ENCODE results near the gene NCOA6.
"Not testable (repeated sequence)": the region's sequence is repeated elsewhere in the genome, so short reads cannot be mapped to it uniquely, and the experiment has no call there.

Gene NCOA6

DNA sequence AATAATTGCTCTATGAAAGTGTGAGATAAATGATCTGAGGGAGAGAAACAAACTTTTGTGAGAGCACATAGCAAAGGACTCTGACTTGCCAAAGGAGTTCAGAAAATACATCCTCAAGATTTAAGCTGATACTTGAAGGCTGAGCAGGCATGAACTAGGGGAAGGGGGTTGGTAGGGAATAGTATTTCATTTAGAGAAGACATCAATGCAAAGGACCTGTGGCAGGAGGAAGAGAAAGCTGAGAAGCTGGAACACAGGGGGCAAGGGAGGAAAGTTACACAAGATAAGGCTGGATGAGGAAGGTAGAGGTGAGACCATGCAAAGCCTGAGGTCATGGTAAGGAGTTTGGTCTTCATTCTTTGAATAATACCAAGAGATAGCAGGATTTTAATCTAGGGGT lies 50.6 kb downstream of the NCOA6 start:
- DNase-seq (ENCODE audit: low read depth) = no peak

DNA sequence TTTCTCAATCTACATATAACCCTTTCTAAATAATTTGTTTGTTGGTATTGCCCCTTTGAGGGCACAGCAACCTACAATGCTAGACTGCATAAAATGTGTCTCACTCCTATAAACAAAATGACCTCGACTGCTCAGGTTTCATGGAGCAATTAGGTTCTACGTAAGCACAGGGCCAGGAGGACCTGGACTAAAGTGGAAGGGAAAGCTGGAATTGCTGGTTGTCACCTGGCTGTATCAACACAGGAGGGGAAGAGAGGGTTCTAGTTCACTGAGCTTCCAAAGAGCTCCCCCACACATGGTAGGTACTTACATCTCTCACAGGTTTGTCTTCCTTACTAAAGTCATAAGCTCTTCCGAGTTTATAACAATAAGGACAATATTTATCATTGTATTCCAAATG lies 51.0 kb downstream of the NCOA6 start:
- no peak for DNase-seq (ENCODE audit: low read depth)

DNA sequence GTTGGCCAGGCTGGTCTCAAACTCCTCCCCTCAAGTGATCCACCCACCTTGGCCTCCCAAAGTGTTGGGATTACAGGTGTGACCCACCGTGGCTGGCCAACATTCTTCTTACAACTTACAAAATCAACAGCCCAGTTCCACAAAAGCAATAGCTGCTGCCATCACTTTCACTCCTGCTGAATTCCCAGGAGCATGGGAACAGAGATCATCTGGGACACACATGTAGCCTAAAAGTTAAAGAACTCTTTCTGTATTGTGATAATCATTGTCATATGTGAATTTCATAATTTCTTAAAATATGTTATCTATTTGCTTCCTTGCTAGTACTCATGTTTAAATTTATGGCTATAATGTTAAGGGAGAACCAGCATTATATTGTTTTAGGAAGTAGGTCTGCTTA lies 51.7 kb downstream of the NCOA6 start:
- DNase-seq (ENCODE audit: low read depth) = no peak

DNA sequence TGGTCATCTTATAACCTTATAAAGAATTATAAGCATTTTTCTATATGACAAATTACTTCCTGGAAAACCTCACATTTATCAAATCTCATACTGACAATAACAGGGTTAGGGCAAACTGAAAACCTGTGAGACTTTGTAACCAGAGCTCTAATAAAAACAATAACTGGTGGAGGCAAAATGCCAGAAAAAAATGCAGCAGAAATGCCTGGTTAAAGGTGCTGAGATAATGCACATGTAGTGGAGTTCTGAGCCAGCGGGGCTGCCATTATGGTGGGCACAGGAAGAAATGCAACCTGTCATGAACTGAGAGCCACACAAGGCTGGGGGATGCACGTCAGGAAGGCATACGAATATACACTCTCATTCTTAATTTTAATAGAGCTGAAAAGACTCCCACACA lies 53.0 kb downstream of the NCOA6 start:
- no peak for DNase-seq (ENCODE audit: low read depth)

DNA sequence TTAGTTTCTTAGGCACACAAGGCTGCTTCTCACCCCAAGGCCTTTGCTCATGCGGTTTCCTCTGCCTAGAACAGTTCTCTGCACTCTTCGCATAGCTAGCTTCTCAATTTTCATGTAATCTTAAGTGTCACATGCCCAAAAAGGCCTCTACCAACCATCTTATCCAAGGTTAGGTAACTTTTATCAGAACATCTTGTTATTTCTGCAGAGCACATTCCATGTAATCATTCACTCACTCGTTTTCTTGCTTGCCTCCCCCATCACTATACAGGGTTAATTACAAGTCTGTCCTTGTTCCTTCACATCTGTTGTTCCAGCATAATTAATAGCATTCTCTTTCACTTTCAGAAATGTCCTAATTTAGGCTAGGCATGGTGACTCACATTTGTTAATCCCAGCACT lies 53.8 kb downstream of the NCOA6 start:
- DNase-seq (ENCODE audit: low read depth) = no peak

DNA sequence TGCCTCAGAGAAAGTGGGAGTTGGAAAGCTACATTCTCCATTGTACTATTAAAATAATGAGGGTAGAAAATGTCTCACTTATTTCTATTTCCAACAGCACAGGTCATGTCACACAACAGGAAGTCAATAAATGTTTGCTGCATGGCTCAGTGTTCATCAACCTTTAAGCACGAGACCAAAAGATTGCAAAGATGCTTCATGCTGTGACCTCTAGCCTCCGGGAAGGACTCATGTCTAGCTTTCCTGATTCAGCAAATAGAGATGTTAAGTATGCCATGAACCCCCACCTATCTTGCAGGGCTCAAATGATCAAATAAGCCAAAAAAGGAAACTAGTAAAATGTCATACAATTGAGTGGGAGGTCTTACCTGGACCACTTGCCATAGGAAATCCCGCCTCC lies 57.4 kb downstream of the NCOA6 start:
- no peak for DNase-seq (ENCODE audit: low read depth)

DNA sequence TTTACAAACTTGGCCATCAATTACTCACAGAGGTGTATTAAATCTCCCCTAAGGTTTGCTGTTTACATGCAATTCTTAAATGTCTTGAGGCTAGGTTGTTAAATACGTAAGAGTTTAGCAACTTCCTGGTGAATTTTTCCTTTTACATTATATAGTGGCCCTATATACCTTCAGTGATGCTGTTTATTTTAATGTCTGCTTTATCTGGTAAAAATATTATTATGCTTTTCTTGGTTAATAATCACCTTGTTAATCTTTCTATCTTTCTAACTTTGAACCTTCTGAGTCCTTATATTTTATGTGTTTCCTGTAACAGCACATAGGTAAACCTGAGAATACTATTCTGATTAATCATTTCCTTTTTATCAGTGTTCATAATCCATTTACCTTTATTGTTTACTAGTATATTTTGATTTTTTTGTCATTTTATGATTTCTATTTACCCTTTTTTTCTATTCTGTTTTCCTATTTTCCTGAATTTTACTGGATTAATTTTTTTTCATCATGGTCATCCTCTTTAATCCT lies 63.4 kb downstream of the NCOA6 start:
- DNase-seq (ENCODE audit: low read depth) = no peak

DNA sequence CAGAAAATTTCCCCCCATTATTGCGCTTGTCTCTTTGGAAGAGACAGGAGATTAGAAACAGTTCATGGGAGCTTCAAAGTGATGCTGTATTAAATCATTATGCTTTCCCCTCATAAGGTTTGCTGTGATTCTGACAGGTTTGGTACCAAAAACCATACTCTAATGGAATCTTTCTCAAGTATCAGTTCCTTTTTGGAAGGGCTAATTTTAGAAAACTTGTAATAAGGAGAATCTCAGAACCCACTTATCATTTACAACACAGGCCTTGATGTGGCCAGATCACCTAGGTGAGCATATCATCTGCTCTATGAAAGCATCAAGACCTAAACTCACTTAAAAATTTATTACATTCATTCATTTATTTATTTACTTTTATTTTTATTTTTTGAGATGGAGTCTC lies 70.1 kb downstream of the NCOA6 start:
- DNase-seq (ENCODE audit: low read depth) = no peak

DNA sequence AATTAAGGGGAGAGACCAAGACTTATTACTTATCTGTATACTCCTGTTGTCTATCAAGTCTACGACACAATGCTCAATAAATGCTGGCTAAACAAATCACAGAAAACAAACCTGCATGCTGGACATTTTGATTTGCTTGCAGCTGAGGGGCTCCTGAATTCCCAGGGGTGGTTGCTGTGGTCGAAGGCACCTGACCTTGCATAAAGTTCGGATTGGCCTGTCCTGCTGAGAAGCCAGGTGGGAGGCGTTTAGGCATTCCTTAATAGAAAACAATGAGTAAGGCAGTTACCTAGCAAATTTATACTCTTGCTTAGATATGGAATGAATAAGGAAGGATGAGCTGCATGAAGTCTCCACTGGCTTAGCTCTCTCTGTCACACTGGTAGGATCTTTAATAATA lies 70.8 kb downstream of the NCOA6 start:
- DNase-seq (ENCODE audit: low read depth) = no peak

DNA sequence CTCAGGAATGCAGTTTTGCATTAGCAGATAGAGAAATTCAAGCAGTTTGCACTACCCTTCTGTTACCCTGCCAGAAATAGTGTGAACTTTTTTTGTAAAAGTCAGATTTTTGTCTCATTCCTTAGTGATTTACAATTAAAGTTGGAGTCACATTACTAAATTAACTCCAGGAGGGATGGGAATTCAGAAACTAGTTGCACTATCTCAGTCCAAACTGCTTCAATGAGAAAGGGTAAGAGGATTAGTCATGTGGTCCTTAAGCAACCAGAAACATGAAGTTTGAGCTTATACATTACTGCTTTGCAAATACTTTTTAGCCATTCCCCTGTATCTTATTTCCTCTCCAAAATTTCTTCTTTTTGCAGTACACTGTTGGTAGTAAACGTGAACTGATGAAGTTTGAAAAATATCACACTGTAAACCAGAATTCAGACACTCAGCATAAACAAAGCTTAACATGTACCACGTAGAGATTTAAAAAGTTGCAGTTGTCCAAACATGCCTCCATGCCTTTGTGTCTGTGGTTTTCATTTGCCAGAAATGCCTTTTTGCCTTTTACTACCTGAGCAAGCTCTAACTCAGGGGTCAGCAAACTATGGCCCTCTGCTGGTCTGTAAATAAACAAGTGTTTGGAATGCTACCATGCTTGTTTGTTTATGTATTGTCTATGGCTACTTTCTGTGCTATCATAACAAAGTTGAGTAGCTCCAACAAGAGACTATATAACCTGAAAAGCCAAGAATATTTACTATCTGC lies 71.6 kb downstream of the NCOA6 start:
- DNase-seq (ENCODE audit: low read depth) = no peak

DNA sequence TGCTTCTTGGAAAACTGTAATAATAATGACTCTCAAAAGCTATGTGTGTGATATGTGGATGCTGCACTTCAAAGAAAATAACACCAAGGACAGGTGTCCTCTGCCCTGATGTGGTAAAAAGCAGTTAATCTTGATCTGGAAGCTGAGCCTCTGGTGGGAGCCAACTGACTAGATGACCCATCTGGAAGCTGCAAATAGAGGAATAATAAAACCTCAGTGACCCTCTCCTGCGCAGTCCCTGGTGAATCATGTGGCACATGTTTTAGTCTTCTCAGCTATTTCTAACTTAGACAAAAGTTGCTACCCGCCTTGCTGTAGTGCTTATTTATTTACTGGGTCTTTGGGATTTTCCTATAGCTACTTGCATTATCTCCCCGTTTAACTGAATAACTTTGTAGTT lies 74.0 kb downstream of the NCOA6 start:
- DNase-seq (ENCODE audit: low read depth) = no peak

DNA sequence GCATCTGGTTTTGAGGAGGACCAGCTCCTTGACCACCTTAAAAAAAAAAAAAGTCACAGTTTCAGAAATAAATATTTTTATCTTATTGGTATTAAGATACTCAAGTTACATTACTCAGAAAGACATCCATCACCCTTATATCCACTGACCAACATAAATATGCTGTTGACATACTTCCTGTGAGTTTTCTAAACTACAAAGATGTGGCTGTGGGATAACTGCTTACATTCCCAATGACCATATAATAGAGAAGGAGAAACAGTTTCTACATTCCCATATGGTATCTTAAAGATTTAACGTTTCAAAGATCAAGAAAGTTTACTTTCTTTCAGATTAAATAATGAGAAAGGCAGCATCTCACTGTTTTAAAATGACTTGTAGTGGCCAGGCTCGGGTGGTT lies 75.0 kb downstream of the NCOA6 start:
- DNase-seq (ENCODE audit: low read depth) = no peak

DNA sequence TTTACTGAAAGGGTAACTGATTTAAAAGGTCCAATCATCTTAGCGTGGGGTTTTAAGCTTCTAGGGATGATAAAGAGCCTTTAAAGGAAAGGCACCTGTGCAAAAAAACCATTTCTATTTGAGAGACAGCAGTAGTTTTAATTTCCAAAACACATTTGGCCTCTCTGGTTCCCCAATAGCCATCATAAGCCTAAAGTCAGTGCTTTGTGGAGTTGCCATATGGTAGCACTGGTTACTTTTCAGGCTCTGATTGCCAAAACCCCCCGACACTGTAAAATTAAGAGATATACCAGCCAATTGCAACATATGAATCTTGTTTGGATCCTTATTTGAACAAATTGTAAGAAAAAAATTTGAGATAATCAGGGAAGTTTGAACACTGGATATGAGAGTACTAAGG lies 76.7 kb downstream of the NCOA6 start:
- no peak for DNase-seq (ENCODE audit: low read depth)

DNA sequence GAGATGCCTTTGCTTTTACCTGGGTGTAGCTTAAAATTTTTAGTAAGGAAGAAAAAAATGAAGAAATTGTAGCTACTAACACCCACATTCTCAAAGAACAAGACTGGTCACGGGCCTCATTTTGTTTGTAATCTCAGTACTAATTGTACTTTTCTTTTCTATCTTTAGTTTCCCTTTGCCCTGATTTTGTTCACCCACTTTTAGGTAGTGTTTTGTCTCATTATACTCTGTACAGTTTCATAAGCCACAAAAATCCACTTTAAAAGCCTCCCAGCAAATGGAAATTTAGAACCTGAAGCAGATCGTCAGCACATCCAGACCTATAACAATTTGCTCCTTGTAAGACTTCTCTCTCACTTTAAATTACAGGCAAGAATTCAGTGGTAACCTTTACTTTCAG lies 78.0 kb downstream of the NCOA6 start:
- no peak for DNase-seq (ENCODE audit: low read depth)

DNA sequence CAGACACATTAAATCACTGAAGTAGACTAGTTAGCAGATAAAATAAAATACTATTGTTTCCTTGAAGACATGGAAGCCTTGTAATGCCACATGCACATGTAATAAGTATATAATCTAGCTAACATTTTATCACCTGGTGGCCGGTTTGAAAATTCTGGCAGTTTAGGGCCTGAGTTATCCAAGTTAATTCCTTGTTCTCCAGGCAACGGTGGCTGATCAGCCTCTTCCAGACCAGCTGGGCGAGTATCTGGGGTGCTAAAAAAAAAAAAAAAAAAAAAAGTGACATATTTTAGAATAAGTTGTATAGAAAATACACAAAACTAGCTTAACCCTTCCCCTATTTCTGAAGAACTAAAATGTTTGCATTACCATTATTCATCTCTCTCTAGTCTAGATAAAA lies 78.8 kb downstream of the NCOA6 start:
- no peak for DNase-seq (ENCODE audit: low read depth)

DNA sequence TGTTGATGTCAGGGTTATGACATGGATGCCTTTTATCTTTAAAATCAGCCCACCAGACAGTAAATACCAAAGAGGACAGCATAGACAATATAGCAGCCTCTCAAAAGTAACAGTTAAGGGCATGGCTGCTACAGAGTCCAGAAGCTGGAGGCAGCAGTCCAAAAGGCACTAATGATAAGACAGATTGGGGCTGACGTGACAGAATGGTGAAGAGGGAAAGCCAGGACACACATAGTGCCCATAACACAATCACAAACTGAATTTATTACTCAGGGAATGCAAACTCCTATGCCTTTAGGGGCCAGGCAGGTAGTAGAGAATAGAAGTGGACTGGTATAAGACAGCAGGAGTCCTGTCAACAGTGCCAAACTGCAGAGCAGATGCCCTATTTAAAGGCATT lies 80.6 kb downstream of the NCOA6 start:
- no peak for DNase-seq (ENCODE audit: low read depth)

DNA sequence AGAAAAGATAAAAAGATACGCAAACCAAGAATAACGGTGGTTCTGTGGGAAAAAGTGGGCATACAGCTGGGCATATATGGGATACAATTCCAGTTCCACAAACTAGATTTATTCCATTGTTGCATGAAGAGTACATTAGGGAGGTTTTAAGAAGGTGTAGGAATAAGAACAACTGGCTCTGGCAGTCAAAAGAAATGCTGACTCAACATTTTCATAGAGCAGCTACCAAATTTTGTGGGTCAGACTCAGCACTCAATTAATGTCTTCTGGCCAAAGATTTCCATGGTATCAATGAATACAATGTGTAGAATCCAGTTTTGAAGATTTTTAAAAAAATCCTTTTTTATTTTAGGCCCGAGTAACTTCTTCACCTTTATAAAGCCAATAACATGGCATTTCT lies 81.1 kb downstream of the NCOA6 start:
- DNase-seq (ENCODE audit: low read depth) = no peak

DNA sequence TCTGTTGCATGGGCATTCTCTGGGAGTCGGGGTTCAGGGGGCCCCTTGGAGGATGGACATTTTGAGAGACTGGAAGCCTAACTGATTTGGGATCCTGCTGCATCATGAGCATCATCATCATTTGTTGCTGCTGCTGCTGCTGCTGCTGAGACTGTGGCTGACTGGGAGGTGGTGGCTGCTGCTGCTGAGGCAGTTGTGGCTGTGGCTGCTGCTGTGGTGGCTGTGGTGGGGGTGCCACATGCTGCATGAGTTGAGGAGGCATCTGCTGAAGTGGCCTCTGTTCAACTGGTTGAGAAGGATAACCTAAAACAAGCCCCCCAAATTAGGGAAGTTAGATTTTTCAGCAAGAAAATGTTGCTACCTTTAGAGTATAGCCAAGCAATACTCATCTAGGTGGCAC lies 82.4 kb downstream of the NCOA6 start:
- DNase-seq (ENCODE audit: low read depth) = no peak

DNA sequence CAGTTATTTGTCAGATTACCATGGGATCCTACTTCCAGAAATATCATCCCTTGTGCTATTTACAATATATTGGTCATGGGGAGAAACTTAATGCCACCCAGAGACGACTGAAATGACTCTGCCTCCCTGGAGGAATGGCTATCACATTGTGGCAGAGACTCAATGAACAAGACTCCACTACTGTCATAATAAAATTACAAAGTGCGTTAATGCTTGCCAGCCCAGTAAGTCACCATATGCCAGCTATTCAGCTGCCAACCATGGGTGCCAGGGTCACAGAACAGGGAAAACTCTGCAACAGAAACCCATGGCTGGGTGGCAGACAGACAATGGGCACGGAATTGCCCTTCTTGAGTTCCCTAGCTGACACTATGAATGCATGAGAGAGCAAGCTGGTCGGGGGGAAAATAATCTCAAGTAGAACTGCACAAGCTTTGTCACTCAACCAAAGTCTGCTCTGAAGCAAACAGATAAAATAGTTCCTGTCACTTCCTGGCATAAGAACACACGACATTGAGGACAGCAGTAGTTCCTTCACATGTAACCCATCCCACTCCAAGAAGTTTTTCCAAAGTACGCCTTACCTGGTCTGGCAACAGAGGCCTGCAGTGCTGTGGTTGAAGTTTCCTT lies 89.2 kb downstream of the NCOA6 start:
- no peak for DNase-seq (ENCODE audit: low read depth)

DNA sequence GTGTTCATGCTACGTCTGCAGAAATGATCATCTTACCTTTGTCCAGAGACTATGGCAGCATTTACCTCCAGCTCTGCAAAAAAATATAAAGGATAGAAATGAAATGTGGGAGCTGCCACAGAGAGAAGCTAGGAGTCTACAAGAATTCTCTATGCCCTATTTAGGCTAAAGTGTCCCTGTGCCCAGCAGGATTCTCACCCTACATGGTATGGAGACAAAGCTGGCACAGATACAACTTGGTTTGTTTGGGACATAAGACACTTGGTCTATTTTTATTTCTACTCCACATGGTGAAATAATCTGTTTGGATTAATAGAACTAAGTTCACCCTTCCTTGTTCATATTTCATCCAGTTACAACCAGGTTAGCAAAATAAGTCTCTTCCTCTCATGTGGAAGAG lies 92.9 kb downstream of the NCOA6 start:
- DNase-seq (ENCODE audit: low read depth) = no peak

DNA sequence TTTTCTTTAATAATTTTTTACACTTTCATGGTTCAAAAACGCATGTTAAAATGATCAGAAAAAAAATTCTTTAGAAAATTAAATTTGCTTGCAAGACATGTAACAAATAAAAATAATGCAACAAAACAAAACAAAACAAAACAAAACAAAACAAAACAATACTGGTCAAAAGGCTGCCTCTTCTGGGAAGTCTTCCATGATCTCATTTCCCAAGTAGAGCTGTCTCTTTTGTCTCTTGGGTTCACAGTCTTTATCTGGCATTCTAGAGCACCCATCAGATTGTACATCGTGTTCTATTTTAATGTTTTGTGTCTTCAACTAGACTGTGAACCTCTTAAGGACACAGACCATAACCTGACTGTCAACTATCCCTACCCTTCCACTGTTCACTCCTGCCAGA lies 96.0 kb downstream of the NCOA6 start:
- DNase-seq (ENCODE audit: low read depth) = no peak

DNA sequence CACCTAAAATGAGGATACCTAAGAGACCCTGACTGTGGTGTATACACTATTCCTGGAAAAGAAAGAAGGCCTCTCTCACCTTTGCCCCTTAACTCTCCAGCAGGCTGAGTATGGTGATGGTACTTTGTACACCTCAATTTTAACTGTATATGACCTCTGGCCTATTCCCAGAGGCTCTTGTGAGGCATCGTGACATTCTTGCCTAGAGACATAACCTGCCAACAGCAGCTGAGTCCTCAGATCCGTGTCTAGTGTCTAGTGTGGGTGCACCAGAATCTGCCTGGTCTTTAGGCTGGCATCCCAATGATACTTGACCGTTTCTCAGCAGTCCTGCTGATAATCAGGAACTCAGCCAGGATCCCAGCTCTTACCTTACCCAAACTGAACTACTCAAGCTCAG lies 101.3 kb downstream of the NCOA6 start:
- DNase-seq (ENCODE audit: low read depth) = no peak

DNA sequence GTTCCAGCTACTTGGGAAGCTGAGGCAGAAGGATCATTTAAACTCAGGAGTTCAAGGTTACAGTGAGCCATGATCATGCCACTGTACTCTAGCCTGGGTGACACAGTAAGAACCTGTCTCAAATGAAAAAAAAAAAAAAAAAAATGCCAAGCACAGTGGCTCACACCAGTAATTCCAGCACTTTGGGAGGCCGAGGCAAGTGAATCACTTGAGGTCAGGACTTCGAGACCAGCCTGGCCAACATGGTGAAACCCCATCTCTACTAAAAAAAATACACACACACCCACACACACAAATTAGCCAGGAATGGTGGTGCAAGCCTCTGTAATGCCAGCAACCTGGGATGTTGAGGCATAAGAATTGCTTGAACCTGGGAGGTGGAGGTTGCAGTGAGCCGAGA lies 102.9 kb downstream of the NCOA6 start:
- DNase-seq (ENCODE audit: low read depth) = not testable (repeated sequence)

DNA sequence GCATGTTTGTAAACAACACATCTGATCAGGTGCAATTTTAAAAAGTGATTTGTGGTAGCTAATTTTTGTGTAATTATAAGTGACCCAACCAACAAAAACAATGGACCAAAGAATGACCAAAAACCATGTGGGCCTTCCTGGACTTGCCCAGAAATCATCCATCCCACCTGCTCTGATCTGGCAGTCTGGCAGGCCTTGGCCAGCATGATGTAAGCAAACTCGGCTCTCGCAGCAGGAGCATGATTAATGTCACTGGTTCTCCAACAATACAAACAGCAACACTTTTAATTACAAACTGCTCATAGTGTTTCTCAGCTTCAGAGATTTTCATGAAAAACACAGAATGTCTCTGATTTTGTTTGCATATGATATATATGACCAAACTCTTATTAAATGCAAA lies 105.2 kb downstream of the NCOA6 start:
- DNase-seq (ENCODE audit: low read depth) = no peak
